DMS53 (cell line): Measurements from ENCODE around the gene BEST4.
"Not testable (repeated sequence)": the region's sequence is repeated elsewhere in the genome, so short reads cannot be mapped to it uniquely, and the experiment has no call there.

ENCODE experiments used
- DNase-seq: peaks from one replicate; lab custom pipeline; 2025; lab: John Stamatoyannopoulos, UW

The BEST4 gene

GRCh38 chr1:44788120-44788860, at the start of gene BEST4:
BEST4 (minus strand) TSS chr1:44788170; CDS start chr1:44787705, 465 bp downstream.
- DNase-seq: no peak

GRCh38 chr1:44835738-44836675, 48.0 kb upstream of the BEST4 start:
- DNase-seq: peak; percentile 91

GRCh38 chr1:44834328-44834727, 46.4 kb upstream of the BEST4 start:
- DNase-seq: no peak

GRCh38 chr1:44832056-44832705, 44.2 kb upstream of the BEST4 start:
- no peak for DNase-seq

GRCh38 chr1:44831516-44831915, 43.5 kb upstream of the BEST4 start:
- no peak for DNase-seq

- DNase-seq: no peak
These were observed 42.9 kb upstream of the BEST4 start for GRCh38 chr1:44830900-44831304.

- DNase-seq: no peak
These were observed 41.8 kb upstream of the BEST4 start for GRCh38 chr1:44829506-44830384.

- DNase-seq: no peak
These were observed 41.0 kb upstream of the BEST4 start for GRCh38 chr1:44828841-44829440.

GRCh38 chr1:44828003-44828651, 40.2 kb upstream of the BEST4 start:
- DNase-seq: no peak

GRCh38 chr1:44827197-44828002, 39.4 kb upstream of the BEST4 start:
- peak; percentile 33 for DNase-seq

- DNase-seq: peak; percentile 15
These were observed 38.6 kb upstream of the BEST4 start for GRCh38 chr1:44826375-44827196.

- DNase-seq: not testable (repeated sequence)
These were observed 36.4 kb upstream of the BEST4 start for GRCh38 chr1:44824392-44824791.

GRCh38 chr1:44822981-44823451, 35.0 kb upstream of the BEST4 start:
- no peak for DNase-seq

- DNase-seq: no peak
These were observed 34.2 kb upstream of the BEST4 start for GRCh38 chr1:44822131-44822701.

- DNase-seq: no peak
These were observed 33.3 kb upstream of the BEST4 start for GRCh38 chr1:44821240-44821715.

GRCh38 chr1:44820328-44821239, 32.6 kb upstream of the BEST4 start:
- peak; percentile 49 for DNase-seq
